Heart left ventricle (tissue), 16 donors: ENCODE measurements around the gene ACSS1. TPM values are rescaled to one million over a fixed set of nuclear protein-coding genes. Genes with fewer than 3 reads are reported as not detected.
A peak's percentile ranks its signal among the peaks of the same experiment; 100 is the strongest.

Source experiments
- ATAC-seq, 4 donors: fragments of 200-7000 bp; cut with Tn5 transposase; one replicate each; pipeline ENCODE4 v1.9.1; 2020 to 2022; ENCODE audit warnings: moderate library complexity in 4 of 4, mild to moderate bottlenecking in 3 of 4, moderate number of reproducible peaks in 1 of 4
- DNase-seq, 5 donors: peaks; one replicate each; pipeline ENCODE4 v3.0.0-alpha.2; 2020
- H3K27ac ChIP-seq, 12 donors: fragments of 200-600 bp; sonication (generic) in 4 of 12; one replicate each; pipeline versions ENCODE4 v1.5.0 to v1.8.0; 2016 to 2022; ENCODE audit warnings: mild to moderate bottlenecking in 2 of 12
- H3K27me3 ChIP-seq, 9 donors: fragments of 200-600 bp; sonication (generic) in 2 of 9; one replicate each; pipeline versions ENCODE4 v1.5.1 to v1.8.0; 2016 to 2022; ENCODE audit warnings: mild to moderate bottlenecking in 3 of 9
- H3K36me3 ChIP-seq, 9 donors: fragments of 200-600 bp; sonication (generic) in 2 of 9; one replicate each; pipeline versions ENCODE4 v1.5.0 to v1.8.0; 2018 to 2022; ENCODE audit warnings: mild to moderate bottlenecking in 2 of 9
- H3K4me1 ChIP-seq, 12 donors: fragments of 200-600 bp; sonication (generic) in 4 of 12; one replicate each; pipeline versions ENCODE4 v1.5.0 to v1.8.0; 2016 to 2022; ENCODE audit warnings: mild to moderate bottlenecking in 3 of 12
- H3K4me3 ChIP-seq, 12 donors: fragments of 200-600 bp; sonication (generic) in 4 of 12; one replicate each; pipeline versions ENCODE4 v1.5.0 to v1.8.0; 2017 to 2022; ENCODE audit warnings: mild to moderate bottlenecking in 9 of 12, moderate library complexity in 4 of 12
- H3K9me3 ChIP-seq, 12 donors: fragments of 200-600 bp; sonication (generic) in 4 of 12; one replicate each; pipeline versions ENCODE4 v1.5.0 to v1.8.0; 2016 to 2022; ENCODE audit warnings: mild to moderate bottlenecking in 1 of 12
- POLR2A ChIP-seq, 2 donors: fragments of 450-650 bp; IDR thresholded peaks; one replicate each; pipeline ENCODE4 v1.6.1; 2017; ENCODE audit warnings: antibody characterized with exemption in 2 of 2, mild to moderate bottlenecking in 2 of 2, moderate library complexity in 2 of 2
- WGBS, 4 donors: extraction: QIAGEN DNeasy Blood & Tissue Kit in 2 of 4; methylation state at CpG; one replicate each; pipeline versions ENCODE4 v1.1.5 to v1.1.7; 2013 to 2018; 5-methylcytosine and 5-hydroxymethylcytosine counted together
- intact Hi-C, 10 donors: fragments of 100-400 bp; cut with DNase I; formaldehyde crosslinking; loops; one replicate each; pipeline versions ENCODE4 v1.11.1 to v1.14.2; 2022
- polyA plus RNA-seq, 2 donors: library from polyadenylated mRNA; stranded (reverse); fragments of 200-250 nt; gene quantifications; one replicate each; pipeline ENCODE4 v1.2.3, GENCODE V29; 2013
- total RNA-seq, 9 donors: library from RNA; depleted of rRNA in 2 of 9; stranded (reverse); fragments of >200 nt in 2 of 9; fragmentation: NEBNext Ultra II Directional in 3 of 9; extraction: Animal tissue kit (Norgen Biotek cat#: 25700) in 3 of 9; gene quantifications; one replicate each; pipeline versions ENCODE4 v1.1.0 to v1.2.4, GENCODE V29; 2016 to 2023
- TF ChIP-seq, protein P1 (sequence below), 12 donors: fragments of 200-600 bp; sonication (generic) in 4 of 12; IDR thresholded peaks; one replicate each; pipeline versions ENCODE4 v1.5.0 to v1.8.0; 2018 to 2022; ENCODE audit warnings: antibody characterized with exemption in 12 of 12, mild to moderate bottlenecking in 5 of 12
- donor health status: ischemic (EF 13 %, LVEDD 7.1; RV severe dilation, severe dysfunction).
- donor health status: healthy with polysubstance abuse.
- donor health status: DM: no; HTN: yes; CAD: no.
- donor health status: DM: no; HTN: no; CAD: no.
- donor health status: ischemic (EF 25% LVEDD 6.9; RV normal size, moderate dysfunction).
- donor health status: ischemic (EF 25% LVEDD 5.7; RV mildly dilated, moderate dysfunction).
- donor health status: healthy.
- donor health status: DM: yes; HTN: yes; CAD: no.
- donor health status: ischemic (EF 35%, LVEDD 5.7; RV mildly dilated, moderate dysfunction).
- donor health status: nonischemic (EF 11% LVEDD 7.7; RV severe dilation, severe dysfunction).
- donor health status: DM: yes; HTN: yes; CAD: no.
- donor health status: PGD.
- donor health status: ischemic (EF 29% LVEDD 5.4; RV normal size, mild dysfunction).
- donor health status: nonischemic (EF 23%, LVEDD 6.1; RV moderate dilation, normal function).

The ACSS1 gene
- total and polyA plus RNA-seq, 11 donors, result 43.5 to 177 (median 81.4) TPM

DNA sequence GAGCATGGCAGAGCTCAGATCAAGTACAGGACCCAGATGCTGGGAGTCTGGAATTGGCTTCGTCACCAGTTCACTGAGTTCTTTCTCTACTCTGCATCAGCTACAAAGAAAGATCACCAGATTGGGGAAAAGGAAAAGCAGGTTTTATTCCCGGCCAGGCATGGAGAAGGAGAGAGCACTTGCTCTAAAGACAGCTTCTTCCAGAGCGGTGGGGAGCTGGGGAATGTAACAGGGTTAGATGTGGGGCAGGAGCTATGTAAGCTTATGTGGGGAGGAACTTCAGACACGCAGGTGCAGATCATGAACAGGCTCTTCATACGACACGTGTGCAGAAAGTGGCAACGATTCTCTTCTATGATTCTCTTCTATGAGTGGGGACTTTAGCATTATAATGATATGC lies 4.9 kb upstream of the ACSS1 start:
- H3K36me3 ChIP-seq, result no peaks in the 10 kb centered on the region
- H3K4me3 ChIP-seq, result no peak overlapping the region
- intact Hi-C loops, result loop anchor here in 5 of 10 donors (5.0 to 10.0 kb wide), 5 partner anchors 36 to 898 kb away; partner anchors contain the start of genes ABHD12 (in 2 of the 5), GINS1 (in 2 of the 5) and PYGB (in 1 of the 5)
- H3K4me1 ChIP-seq, result peaks cover 0 to 33% (median 16%) of the 10 kb centered on the region in 12 donors
- no peaks in the 10 kb centered on the region for H3K9me3 ChIP-seq
- TF ChIP-seq, protein P1, sequence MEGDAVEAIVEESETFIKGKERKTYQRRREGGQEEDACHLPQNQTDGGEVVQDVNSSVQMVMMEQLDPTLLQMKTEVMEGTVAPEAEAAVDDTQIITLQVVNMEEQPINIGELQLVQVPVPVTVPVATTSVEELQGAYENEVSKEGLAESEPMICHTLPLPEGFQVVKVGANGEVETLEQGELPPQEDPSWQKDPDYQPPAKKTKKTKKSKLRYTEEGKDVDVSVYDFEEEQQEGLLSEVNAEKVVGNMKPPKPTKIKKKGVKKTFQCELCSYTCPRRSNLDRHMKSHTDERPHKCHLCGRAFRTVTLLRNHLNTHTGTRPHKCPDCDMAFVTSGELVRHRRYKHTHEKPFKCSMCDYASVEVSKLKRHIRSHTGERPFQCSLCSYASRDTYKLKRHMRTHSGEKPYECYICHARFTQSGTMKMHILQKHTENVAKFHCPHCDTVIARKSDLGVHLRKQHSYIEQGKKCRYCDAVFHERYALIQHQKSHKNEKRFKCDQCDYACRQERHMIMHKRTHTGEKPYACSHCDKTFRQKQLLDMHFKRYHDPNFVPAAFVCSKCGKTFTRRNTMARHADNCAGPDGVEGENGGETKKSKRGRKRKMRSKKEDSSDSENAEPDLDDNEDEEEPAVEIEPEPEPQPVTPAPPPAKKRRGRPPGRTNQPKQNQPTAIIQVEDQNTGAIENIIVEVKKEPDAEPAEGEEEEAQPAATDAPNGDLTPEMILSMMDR (IDR thresholded peaks at IDR 0.05), result no peak
- TF ChIP-seq POLR2A (IDR thresholded peaks at IDR 0.05), result no peak
- no peak overlapping the region for H3K27ac ChIP-seq
- DNase-seq (peak in 1 of 5 donors; percentile 4), ATAC-seq (no peak)
- WGBS, 4 donors, result 86 to 89% (median 87%) methylated on average over 7 of the region's 7 CpGs
- no peaks in the 10 kb centered on the region for H3K27me3 ChIP-seq

DNA sequence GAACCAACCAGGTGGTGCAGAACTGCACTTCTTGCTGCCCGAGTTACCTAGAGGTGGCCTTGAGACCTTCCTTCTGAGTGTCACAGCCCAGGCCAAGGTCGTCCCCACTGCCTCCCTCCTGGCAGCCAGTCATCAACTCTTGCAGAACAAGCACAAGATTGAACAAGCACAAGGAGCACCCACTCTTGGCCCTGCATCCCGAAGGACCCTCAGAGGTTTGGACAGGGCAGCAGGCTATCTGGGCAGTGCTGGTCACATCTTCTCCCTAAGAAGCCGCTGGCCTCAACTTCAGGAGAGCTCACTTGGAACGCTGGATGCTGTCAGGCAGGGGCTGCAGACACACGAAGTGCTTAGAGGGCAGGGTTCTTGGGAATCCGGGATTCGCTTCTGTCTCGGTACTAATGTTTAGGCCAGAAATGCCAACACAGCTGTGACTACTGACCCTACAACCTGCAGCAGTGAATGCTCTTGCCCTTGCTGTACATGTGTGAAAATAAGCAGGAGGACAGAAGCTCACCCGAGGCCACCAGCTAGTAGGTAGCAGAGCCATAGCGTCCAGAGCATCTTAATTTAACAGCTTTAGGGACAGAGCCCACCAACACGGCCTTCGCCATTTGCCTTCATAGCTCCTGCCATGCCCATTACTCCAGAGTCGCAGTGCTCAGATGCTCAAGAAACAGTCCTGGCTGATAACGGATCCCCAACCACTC lies 4.0 kb upstream of the ACSS1 start:
- TF ChIP-seq, protein P1 (IDR thresholded peaks at IDR 0.05), result no peak
- no peak for TF ChIP-seq POLR2A (IDR thresholded peaks at IDR 0.05)

DNA sequence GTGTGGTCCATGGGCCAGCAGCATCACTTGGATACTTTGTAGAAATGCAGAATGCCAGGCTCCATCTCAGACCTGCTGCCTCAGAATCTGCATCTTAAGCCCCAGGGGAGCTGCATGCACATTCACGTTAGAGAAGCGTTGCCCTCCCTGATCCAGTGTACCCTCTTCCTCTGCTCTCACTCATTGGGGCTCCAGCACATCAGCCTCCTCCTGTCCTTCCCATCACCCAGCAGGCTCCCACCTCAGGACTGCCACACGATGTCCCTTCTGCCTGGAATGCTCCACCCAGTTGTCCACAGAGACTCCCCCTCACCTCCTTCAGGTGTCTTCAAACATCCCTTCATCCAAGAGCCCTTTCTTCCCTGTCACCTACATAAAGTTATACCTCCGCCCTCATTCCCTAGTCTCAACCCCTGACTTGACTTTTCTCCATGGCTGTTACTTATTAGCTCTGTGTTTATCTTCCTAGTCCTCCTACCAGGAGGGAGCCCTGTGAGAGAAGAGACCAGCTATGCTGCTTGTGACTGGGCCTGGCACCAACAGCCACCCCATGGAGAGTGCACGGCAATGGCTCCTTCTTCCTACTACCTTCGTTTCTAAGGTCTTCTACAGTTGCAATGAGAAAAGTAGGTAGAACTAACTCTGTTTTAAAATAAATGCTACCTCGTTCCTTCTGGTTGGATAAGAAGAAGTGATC lies 3.3 kb upstream of the ACSS1 start:
- H3K36me3 ChIP-seq, result no peaks in the 10 kb centered on the region
- peaks cover 2 to 42% (median 18%) of the 10 kb centered on the region in 12 donors for H3K4me1 ChIP-seq
- intact Hi-C loops, result loop anchor here in 5 of 10 donors (5.0 to 10.0 kb wide), 5 partner anchors 34 to 896 kb away; partner anchors contain the start of genes ABHD12 (in 2 of the 5), GINS1 (in 2 of the 5) and PYGB (in 1 of the 5)
- TF ChIP-seq, protein P1 (IDR thresholded peaks at IDR 0.05), result no peak
- no peak for TF ChIP-seq POLR2A (IDR thresholded peaks at IDR 0.05)
- no peak overlapping the region for H3K27ac ChIP-seq
- WGBS, 4 donors, result 85 to 93% (median 91%) methylated on average over 7 of the region's 7 CpGs
- ATAC-seq (no peak), DNase-seq (peak in 1 of 5 donors; percentile 1)
- no peaks in the 10 kb centered on the region for H3K27me3 ChIP-seq
- H3K4me3 ChIP-seq, result no peak overlapping the region
- H3K9me3 ChIP-seq, result no peaks in the 10 kb centered on the region

More for the DNA sequence above, 4.0 kb upstream of the ACSS1 start:
- H3K27me3 ChIP-seq, result no peaks in the 10 kb centered on the region
- no peaks in the 10 kb centered on the region for H3K9me3 ChIP-seq
- ATAC-seq (no peak), DNase-seq (peak in 3 of 5 donors; percentile 5 to 44 (median 20))
- 89 to 94% (median 92%) methylated on average over 14 to 15 of the region's 15 CpGs for WGBS, 4 donors
- peaks cover 0 to 36% (median 16%) of the 10 kb centered on the region in 12 donors for H3K4me1 ChIP-seq
- intact Hi-C loops, result loop anchor here in 5 of 10 donors (5.0 to 10.0 kb wide), 5 partner anchors 35 to 897 kb away; partner anchors contain the start of genes ABHD12 (in 2 of the 5), GINS1 (in 2 of the 5) and PYGB (in 1 of the 5)
- H3K27ac ChIP-seq, result no peak overlapping the region
- no peaks in the 10 kb centered on the region for H3K36me3 ChIP-seq
- no peak overlapping the region for H3K4me3 ChIP-seq
